Measurements from ENCODE around the gene NKAIN2. TPM values are rescaled to one million over a fixed set of nuclear protein-coding genes. Genes with fewer than 3 reads are reported as not detected.

NKAIN2 gene
- total RNA-seq, 1 experiment from 2014 or later, result 3.7 TPM

- no peak for DNase-seq (ENCODE audit: extremely low read depth, low read depth)
Observed at GRCh38 chr6:124777863-124778262, 974.2 kb downstream of the NKAIN2 start.

DNA sequence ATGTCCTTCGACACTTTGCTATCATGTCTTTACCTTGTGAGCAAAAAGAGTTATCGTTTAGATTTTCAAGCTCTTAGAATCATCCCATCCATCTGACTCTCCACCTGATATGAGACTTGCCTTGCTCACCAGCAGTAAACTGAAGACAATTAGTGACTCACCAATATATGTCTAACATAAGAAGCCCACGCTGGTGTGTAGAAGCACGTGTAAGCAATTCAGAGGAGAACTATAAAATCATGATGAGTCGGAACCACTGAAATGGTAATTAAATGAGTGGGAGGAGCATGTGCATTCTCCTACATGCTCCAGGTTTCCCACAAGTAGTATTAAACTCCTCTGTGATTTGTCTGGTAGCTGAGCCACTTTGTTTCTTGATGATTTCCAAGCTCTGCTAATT lies 977.0 kb downstream of the NKAIN2 start:
- DNase-seq (ENCODE audit: extremely low read depth, low read depth), result no peak

DNA sequence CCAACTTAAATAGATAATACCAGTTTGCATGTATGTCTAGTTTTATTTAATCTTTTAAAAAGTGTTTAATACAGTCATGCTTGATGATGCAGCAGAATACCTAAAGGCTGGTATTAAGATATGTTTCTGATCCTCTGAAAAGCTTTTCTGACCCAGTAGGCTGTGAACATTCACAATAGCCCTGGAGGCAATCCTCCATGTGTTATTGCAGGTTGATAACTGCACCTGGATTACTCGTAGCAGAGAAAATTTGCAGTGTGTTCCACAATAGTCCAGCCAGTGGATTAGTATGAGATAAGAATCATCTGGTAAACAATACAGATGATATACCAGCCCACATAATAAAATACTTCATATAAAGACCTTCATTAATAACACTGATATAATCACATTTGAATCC lies 979.7 kb downstream of the NKAIN2 start:
- no peak for DNase-seq (ENCODE audit: extremely low read depth, low read depth)

- DNase-seq (ENCODE audit: extremely low read depth, low read depth), result no peak
Observed at GRCh38 chr6:124791156-124791555, 987.5 kb downstream of the NKAIN2 start.

GRCh38 chr6:124792386-124792785 lies 988.7 kb downstream of the NKAIN2 start:
- DNase-seq (ENCODE audit: extremely low read depth, low read depth), result no peak

GRCh38 chr6:124793398-124793797 lies 989.7 kb downstream of the NKAIN2 start:
- no peak for DNase-seq (ENCODE audit: extremely low read depth, low read depth)

GRCh38 chr6:124795643-124796463 lies 992.2 kb downstream of the NKAIN2 start:
- DNase-seq (ENCODE audit: extremely low read depth, low read depth), result peak; percentile 30

GRCh38 chr6:124796464-124796970 lies 992.9 kb downstream of the NKAIN2 start:
- DNase-seq (ENCODE audit: extremely low read depth, low read depth), result no peak

DNA sequence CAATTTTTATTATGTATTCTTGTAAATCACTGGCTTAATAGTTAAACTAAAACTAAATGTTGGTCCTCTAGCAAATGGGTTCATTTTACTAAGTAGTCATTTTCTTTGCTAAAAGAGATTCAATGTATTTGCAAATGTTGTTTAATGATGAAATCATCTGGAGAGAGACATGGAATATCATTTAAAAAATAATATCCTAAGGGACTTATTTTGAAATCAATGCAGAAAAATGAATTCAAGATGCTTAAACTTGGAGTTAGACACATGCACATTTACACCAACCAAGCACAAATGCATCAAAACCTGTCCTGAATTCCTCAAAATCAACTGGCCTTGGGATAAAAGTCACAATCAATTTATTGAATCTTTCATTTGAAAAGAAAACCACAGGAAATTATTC lies 993.6 kb downstream of the NKAIN2 start:
- no peak for DNase-seq (ENCODE audit: extremely low read depth, low read depth)

DNA sequence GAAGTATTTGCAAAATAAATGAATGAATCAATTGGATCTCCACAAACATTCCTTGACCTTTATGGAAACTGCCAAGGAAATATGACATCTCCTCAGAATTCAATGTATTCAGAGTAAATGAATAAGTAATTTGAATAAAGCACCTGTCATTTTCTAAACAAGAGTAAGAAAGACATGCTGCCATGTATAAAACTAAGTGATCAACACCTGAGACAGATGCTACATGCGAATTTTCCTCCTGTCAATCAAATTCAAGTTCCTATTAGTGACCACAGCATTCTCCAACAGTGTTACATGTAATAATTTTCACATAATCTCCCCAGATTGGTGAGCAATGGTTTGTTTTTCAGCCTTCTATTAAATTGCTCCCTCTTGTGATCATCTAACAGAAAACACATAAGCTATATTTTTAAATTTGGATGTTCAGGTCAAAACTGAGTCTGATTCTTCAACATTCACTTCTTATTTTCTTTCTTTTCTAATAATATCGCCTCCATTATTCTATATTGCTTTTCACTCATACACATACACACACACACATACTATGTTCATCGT lies 995.4 kb downstream of the NKAIN2 start:
- DNase-seq (ENCODE audit: extremely low read depth, low read depth), result no peak

DNA sequence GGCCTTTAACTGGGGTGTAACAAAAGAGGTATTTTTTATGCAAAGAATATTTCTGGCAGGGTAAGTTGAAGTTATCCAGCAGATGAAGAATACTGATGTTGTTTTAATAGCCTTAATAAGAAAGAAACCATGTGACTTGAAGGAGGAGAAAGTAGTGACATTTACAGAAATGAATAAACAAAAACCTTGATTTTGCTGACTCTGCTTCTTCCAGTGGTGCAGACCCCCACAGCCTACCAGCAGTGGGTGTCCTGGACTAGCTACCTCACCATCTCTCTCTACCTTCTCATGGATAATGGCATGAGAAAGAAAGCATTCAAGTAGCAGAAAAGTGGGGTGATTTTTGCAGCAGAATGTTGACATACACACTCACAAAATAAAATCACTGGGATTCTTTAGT lies 996.0 kb downstream of the NKAIN2 start:
- DNase-seq (ENCODE audit: extremely low read depth, low read depth), result no peak

DNA sequence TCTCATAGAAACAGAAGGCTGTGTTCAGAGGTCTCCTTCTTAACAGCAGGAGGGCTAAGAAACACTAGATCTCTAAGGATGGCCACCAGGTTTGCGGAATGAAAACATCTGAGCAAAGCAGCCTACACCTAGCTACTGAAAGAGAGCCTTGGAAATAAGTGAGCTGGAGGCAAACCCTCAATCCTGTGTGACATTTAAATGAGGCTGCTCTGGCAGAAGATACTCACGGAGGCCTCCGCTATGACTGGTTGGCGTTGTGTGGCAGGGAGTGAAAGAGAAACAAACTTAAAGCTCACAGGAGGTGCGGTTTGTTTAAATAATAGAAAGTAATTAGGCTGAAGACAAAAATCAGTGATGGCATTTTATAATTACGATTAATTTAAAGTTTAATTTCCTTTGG lies 996.6 kb downstream of the NKAIN2 start:
- no peak for DNase-seq (ENCODE audit: extremely low read depth, low read depth)

- no peak for DNase-seq (ENCODE audit: extremely low read depth, low read depth)
Observed at GRCh38 chr6:124812067-124812466, 1008.4 kb downstream of the NKAIN2 start.

DNA sequence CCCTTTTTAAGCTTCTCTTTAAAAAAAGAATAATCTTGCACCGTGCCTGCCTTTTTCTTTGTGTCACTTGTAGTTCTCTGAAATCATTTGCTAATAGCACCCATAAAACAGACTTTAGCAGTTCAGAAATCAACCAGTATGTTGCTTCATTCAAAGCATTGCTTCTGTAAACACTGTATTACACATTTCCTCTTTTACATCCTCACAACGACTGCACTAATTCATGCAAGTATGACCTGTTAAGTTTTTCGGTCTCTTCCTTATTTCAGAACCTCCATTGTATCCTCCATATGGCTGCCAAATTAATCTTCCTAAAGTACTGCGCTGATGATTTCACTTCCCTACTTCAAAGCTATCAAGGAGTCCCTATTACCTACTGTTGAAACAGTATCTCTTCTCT lies 1015.7 kb downstream of the NKAIN2 start:
- no peak for DNase-seq (ENCODE audit: extremely low read depth, low read depth)

- no peak for DNase-seq (ENCODE audit: extremely low read depth, low read depth)
Observed at GRCh38 chr6:124822204-124822613, 1018.5 kb downstream of the NKAIN2 start.

DNA sequence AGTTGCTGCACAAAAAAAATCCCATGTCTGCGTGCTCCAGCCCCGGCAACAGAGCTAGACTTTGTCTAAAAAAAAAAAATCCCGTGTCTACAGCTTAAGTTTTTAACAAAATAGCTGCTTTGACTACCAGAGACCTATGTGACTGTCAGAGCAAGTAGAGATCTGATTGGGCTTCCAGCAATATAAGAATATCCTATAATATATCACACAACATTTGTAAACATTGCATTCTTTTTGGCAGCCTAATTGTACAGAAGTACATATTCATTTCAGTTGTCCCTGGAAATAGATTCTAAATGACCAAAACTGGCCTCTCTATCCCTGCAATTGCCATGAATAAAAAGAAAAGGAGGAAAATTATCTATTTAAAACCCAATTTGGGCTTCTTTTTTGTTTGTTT lies 1019.1 kb downstream of the NKAIN2 start:
- DNase-seq (ENCODE audit: extremely low read depth, low read depth), result no peak

- no peak for DNase-seq (ENCODE audit: extremely low read depth, low read depth)
Observed at GRCh38 chr6:124823240-124824111, 1019.8 kb downstream of the NKAIN2 start.

DNA sequence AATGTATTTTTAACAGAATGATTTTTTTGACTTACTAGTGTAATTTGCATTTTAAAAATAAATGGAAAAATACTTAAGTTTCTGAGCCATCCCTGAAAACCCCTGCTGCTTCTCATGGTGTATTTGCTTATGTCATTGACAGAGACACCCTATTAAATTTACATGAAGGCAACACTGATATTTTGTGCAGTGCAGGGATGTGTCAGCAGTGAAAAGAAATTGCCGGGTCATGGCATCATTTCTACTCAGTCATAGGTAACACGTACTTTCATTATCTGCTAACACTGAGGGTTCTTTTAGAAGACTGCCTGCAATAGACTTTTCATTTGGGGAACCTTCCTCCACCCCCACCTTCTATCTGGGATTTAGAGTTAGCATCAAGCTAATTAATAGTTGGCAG lies 1021.9 kb downstream of the NKAIN2 start:
- peak; percentile 64 for DNase-seq (ENCODE audit: extremely low read depth, low read depth)

DNA sequence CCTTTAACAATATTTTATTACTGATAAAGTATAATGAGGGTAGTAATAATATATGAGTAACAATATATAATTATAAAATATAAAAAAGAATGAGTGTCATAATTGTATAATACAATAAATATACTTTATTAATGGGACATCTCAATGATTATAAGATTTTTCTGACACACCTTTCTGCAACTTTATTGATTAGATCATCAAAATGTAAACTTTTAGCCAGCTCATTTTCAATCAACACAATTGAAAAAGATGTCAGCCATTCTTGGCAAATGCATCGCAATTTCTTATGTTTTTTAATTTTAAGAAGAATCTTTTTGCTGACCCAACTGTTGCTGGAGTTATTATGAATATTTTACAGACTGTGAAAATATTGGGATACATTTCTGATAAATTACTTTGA lies 1026.2 kb downstream of the NKAIN2 start:
- DNase-seq (ENCODE audit: extremely low read depth, low read depth), result no peak

DNA sequence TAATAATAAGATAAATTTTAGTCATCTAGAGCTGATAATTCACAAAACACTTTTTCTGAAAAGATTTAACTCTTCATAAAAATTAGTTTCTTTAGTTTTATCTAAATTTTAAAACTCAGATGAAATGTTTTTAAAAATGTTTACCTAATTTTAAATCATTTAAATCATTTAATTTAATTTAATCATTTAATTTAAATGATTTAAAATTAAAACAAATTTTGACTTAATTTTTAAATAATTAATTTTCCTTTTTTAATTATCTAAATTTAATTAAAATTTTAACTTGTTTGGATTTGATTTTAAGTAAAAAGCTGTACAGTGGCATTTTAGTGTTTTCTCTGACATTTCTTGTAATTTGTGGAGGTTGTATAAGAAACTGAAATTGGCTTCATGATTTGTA lies 1026.8 kb downstream of the NKAIN2 start:
- no peak for DNase-seq (ENCODE audit: extremely low read depth, low read depth)

- peak; percentile 13 for DNase-seq (ENCODE audit: extremely low read depth, low read depth)
Observed at GRCh38 chr6:124854338-124854922, 1050.8 kb downstream of the NKAIN2 start.
